Measurements from ENCODE around the gene SDC1. TPM values are rescaled to one million over a fixed set of nuclear protein-coding genes. Genes with fewer than 3 reads are reported as not detected.

The SDC1 gene
- polyA plus RNA-seq, 1 of the 3 experiments (the other 2 are of a cell fraction): 122 TPM

GRCh38 chr2:20267529-20267928 is 42.6 kb upstream of the SDC1 start:
- ChIA-PET POLR2A (interaction anchor here (0.6 kb wide), 1 partner anchor 13 kb away, joined by 3 read pairs; no protein-coding TSS in a partner anchor), CTCF (interaction anchor here (0.7 to 2.1 kb wide), 8 partner anchors 11 to 651 kb away, joined by 3 to 11 read pairs (median 4); partner anchors contain the start of gene SDC1)
- Histone ChIP-seq H3K27me3 (ENCODE audit: insufficient read depth) (no peaks in the 10 kb centered on the region), H3F3A (replicated peaks; ENCODE audit: insufficient read depth) (peaks cover 6% of the 10 kb centered on the region), H2AFZ (ENCODE audit: low read depth) (no peak overlapping the region), H3K4me2 (no peak overlapping the region), H3K27ac (ENCODE audit: low read depth in 2 of 2, low read length in 1 of 2) (no peak overlapping the region), H3K9me3 (no peaks in the 10 kb centered on the region), H4K20me1 (ENCODE audit: insufficient read depth) (no peaks in the 10 kb centered on the region), H3K79me2 (ENCODE audit: insufficient read depth) (peaks cover 33% of the 10 kb centered on the region; the same call in 1 of the 2 replicates), H3K4me1 (ENCODE audit: control insufficient read depth in 1 of 2, insufficient read depth in 2 of 2, low read depth in 1 of 2, low read length in 1 of 2) (no peaks in the 10 kb centered on the region; a peak in 1 of 4 replicates), H3K4me3 (ENCODE audit: low read depth in 2 of 2, low read length in 1 of 2) (no peak overlapping the region), H3K9ac (no peak overlapping the region), H3K36me3 (replicated peaks in 1 of 2; ENCODE audit: control insufficient read depth in 1 of 2, insufficient read depth in 2 of 2, low read length in 1 of 2) (peaks cover 50 to 61% of the 10 kb centered on the region in 2 experiments), H3K9me2 (no peaks in the 10 kb centered on the region)
- WGBS (ENCODE audit: low lambda C conversion rate): 87% methylated on average over 2 of the region's 2 CpGs
- no peak for TF ChIP-seq POLR2AphosphoS5 (IDR thresholded peaks at IDR 0.05; ENCODE audit: low read depth, low read length)
- TF ChIP-seq EZH2phosphoT487 (IDR thresholded peaks at IDR 0.05; ENCODE audit: borderline replicate concordance, low read depth): no peak
- no peak for TF ChIP-seq ELF1 (IDR thresholded peaks at IDR 0.05)
- TF ChIP-seq FOXJ3 (CRISPR knock-in tag; IDR thresholded peaks at IDR 0.05): no peak
- no peak for TF ChIP-seq NFIC (IDR thresholded peaks at IDR 0.05; ENCODE audit: borderline replicate concordance)
- no peak for TF ChIP-seq GABPA (IDR thresholded peaks at IDR 0.05; ENCODE audit: low read depth)
- no peak for TF ChIP-seq PBX3 (IDR thresholded peaks at IDR 0.05)
- no peak for TF ChIP-seq MXI1 (IDR thresholded peaks at IDR 0.05; ENCODE audit: low read depth, low read length)
- no peak for TF ChIP-seq NRF1 (IDR thresholded peaks at IDR 0.05; ENCODE audit: low read depth, low read length)
- TF ChIP-seq USF1 (IDR thresholded peaks at IDR 0.05; ENCODE audit: borderline replicate concordance, low read depth): no peak
- no peak for DNase-seq

- CTCF ChIA-PET: interaction anchor here (0.9 to 1.3 kb wide), 4 partner anchors 19 to 62 kb away, joined by 3 to 8 read pairs (median 4); no protein-coding TSS in a partner anchor
- H3K4me1 ChIP-seq (ENCODE audit: control insufficient read depth in 1 of 2, insufficient read depth in 2 of 2, low read depth in 1 of 2, low read length in 1 of 2): no peaks in the 10 kb centered on the region; a peak in 1 of 4 replicates
- no peak overlapping the region for H3K4me3 ChIP-seq (ENCODE audit: low read depth in 2 of 2, low read length in 1 of 2)
- peaks cover 22% of the 10 kb centered on the region for H3K79me2 ChIP-seq (ENCODE audit: insufficient read depth)
- H3F3A ChIP-seq (replicated peaks; ENCODE audit: insufficient read depth): peaks cover 10% of the 10 kb centered on the region
- no peaks in the 10 kb centered on the region for H3K27me3 ChIP-seq (ENCODE audit: insufficient read depth)
- TF ChIP-seq JUND (IDR thresholded peaks at IDR 0.05) (no peak), MAX (IDR thresholded peaks at IDR 0.05; ENCODE audit: low read depth) (no peak), CHD2 (IDR thresholded peaks at IDR 0.05; ENCODE audit: low read length, partially characterized antibody) (no peak), CTCF (IDR thresholded peaks at IDR 0.05) (no peak), GATA2 (CRISPR knock-in tag; IDR thresholded peaks at IDR 0.05) (no peak), EZH2phosphoT487 (IDR thresholded peaks at IDR 0.05; ENCODE audit: borderline replicate concordance, low read depth) (no peak), YY1 (IDR thresholded peaks at IDR 0.05; ENCODE audit: low read depth) (no peak), TAF1 (IDR thresholded peaks at IDR 0.05; ENCODE audit: borderline replicate concordance, low read depth, low read length) (no peak)
- H3K9ac ChIP-seq: no peak overlapping the region
- H3K27ac ChIP-seq (ENCODE audit: low read depth in 2 of 2, low read length in 1 of 2): no peak overlapping the region
- H3K9me2 ChIP-seq: no peaks in the 10 kb centered on the region
- WGBS (ENCODE audit: low lambda C conversion rate): 95% methylated on average over 2 of the region's 2 CpGs
- H3K4me2 ChIP-seq: no peak overlapping the region
- POLR2A ChIA-PET: no interaction called here
- no peaks in the 10 kb centered on the region for H4K20me1 ChIP-seq (ENCODE audit: insufficient read depth)
- no peak for DNase-seq
- no peak overlapping the region for H2AFZ ChIP-seq (ENCODE audit: low read depth)
- peaks cover 54 to 62% of the 10 kb centered on the region in 2 experiments for H3K36me3 ChIP-seq (replicated peaks in 1 of 2; ENCODE audit: control insufficient read depth in 1 of 2, insufficient read depth in 2 of 2, low read length in 1 of 2)
- H3K9me3 ChIP-seq: no peaks in the 10 kb centered on the region
These were observed 39.7 kb upstream of the SDC1 start for GRCh38 chr2:20264629-20265028.
